Prostate gland (tissue), 2 donors: ENCODE results near the gene RCAN2.

Experiments used
- POLR2AphosphoS5 ChIP-seq: sonication (generic); formaldehyde crosslinking; IDR thresholded peaks from one replicate; pipeline ENCODE4 v1.6.1; 2017; ENCODE audit warnings: antibody characterized with exemption
- TF ChIP-seq, protein P1 (sequence below), 4 experiments: fragments of 200-600 bp in 2 of 4; fragments of 450-650 bp in 2 of 4; sonication (generic) in 2 of 4; IDR thresholded peaks; 1 replicate in 3 of 4; 2 replicates in 1 of 4; pipeline ENCODE4 v1.5.1; 2016 to 2019; ENCODE audit warnings: antibody characterized with exemption in 4 of 4, mild to moderate bottlenecking in 2 of 4, moderate library complexity in 2 of 4

DNA sequence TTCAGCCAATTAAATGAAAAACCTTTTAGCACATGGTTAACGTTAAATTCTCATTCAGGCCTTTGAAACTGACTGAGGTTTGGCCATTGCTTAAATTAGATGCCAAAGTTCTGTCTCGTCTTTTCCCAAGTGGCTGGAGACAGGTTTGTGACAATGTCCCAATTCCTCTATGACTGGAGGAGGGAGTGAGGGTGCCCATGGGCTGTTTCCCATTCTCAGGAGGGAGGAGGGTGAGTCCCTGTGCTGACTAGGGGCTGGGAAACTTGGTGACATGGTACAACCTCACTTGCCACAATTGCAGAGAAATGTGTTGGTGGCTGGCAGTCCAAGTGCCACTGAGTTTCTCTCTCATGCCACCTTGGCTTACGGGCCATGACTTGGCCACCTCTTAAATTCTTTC lies 256.5 kb downstream of the RCAN2 start:
- TF ChIP-seq POLR2AphosphoS5: no peak
- TF ChIP-seq, protein P1, sequence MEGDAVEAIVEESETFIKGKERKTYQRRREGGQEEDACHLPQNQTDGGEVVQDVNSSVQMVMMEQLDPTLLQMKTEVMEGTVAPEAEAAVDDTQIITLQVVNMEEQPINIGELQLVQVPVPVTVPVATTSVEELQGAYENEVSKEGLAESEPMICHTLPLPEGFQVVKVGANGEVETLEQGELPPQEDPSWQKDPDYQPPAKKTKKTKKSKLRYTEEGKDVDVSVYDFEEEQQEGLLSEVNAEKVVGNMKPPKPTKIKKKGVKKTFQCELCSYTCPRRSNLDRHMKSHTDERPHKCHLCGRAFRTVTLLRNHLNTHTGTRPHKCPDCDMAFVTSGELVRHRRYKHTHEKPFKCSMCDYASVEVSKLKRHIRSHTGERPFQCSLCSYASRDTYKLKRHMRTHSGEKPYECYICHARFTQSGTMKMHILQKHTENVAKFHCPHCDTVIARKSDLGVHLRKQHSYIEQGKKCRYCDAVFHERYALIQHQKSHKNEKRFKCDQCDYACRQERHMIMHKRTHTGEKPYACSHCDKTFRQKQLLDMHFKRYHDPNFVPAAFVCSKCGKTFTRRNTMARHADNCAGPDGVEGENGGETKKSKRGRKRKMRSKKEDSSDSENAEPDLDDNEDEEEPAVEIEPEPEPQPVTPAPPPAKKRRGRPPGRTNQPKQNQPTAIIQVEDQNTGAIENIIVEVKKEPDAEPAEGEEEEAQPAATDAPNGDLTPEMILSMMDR (IDR thresholded peaks at IDR 0.05): no peak
